Stimulated activated CD8-positive, alpha-beta memory T cell treated with anti-CD3 and anti-CD28 coated beads, Interleukin-7, amount 100 ng/mL, for 4 hours (primary cell): ENCODE measurements around the gene PATJ.
"Not testable (repeated sequence)": the region's sequence is repeated elsewhere in the genome, so short reads cannot be mapped to it uniquely, and the experiment has no call there.

Source experiments
- DNase-seq, 2 donors: peaks; one replicate each; pipeline ENCODE4 v3.0.0-alpha.2; 2020; ENCODE audit warnings: low read depth in 2 of 2

The PATJ gene, protein sequence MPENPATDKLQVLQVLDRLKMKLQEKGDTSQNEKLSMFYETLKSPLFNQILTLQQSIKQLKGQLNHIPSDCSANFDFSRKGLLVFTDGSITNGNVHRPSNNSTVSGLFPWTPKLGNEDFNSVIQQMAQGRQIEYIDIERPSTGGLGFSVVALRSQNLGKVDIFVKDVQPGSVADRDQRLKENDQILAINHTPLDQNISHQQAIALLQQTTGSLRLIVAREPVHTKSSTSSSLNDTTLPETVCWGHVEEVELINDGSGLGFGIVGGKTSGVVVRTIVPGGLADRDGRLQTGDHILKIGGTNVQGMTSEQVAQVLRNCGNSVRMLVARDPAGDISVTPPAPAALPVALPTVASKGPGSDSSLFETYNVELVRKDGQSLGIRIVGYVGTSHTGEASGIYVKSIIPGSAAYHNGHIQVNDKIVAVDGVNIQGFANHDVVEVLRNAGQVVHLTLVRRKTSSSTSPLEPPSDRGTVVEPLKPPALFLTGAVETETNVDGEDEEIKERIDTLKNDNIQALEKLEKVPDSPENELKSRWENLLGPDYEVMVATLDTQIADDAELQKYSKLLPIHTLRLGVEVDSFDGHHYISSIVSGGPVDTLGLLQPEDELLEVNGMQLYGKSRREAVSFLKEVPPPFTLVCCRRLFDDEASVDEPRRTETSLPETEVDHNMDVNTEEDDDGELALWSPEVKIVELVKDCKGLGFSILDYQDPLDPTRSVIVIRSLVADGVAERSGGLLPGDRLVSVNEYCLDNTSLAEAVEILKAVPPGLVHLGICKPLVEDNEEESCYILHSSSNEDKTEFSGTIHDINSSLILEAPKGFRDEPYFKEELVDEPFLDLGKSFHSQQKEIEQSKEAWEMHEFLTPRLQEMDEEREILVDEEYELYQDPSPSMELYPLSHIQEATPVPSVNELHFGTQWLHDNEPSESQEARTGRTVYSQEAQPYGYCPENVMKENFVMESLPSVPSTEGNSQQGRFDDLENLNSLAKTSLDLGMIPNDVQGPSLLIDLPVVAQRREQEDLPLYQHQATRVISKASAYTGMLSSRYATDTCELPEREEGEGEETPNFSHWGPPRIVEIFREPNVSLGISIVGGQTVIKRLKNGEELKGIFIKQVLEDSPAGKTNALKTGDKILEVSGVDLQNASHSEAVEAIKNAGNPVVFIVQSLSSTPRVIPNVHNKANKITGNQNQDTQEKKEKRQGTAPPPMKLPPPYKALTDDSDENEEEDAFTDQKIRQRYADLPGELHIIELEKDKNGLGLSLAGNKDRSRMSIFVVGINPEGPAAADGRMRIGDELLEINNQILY (N-terminal part only)

DNA sequence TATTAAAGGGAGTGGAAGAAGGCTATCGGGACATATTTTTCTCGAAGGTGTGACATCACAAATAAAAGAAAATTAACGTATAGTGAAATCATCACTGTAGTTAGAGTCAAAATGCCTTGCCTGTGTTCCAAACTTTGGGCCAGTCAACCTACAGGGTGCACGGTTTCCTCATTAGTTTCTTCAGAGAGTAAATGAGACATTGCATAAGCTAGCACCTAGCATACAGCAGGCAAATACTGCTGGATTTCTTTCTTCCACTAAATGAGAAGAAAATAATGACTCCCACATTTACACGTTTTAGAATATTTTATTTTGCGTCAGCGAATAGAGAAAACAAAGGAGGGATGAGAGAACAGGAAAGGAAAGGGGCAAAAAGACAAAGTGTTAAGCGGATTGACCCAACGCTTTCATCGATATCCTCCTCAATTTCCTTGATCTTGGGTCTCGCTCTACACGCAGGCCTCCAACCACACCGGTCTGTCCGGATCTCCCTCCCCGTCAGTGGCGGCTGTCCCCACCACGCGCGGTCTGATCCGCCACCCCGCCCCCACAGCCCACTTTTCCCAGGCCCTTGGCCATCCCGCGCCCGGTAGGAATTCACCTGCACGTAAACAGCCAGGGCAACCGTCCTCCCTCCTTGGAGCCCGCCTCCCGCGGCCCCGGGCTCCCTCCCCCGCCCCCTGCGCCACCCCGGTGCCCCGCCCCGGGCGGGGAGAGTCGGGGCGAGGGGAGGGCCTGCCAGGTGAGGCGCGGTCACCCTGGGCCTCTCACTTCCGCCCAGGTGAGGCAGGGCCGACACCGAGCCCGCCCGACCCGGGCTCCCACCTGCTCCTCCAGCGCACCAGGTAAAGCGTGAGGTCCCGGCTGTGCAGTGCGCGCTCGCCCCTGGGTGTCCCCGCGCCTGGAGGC lies at the start of gene PATJ:
PATJ (plus strand) TSS at position 770 of the 909 bp plus-strand sequence. CDS start 20,413 bp downstream, outside the sequence.
- peak; percentile 25 to 59 for DNase-seq

DNA sequence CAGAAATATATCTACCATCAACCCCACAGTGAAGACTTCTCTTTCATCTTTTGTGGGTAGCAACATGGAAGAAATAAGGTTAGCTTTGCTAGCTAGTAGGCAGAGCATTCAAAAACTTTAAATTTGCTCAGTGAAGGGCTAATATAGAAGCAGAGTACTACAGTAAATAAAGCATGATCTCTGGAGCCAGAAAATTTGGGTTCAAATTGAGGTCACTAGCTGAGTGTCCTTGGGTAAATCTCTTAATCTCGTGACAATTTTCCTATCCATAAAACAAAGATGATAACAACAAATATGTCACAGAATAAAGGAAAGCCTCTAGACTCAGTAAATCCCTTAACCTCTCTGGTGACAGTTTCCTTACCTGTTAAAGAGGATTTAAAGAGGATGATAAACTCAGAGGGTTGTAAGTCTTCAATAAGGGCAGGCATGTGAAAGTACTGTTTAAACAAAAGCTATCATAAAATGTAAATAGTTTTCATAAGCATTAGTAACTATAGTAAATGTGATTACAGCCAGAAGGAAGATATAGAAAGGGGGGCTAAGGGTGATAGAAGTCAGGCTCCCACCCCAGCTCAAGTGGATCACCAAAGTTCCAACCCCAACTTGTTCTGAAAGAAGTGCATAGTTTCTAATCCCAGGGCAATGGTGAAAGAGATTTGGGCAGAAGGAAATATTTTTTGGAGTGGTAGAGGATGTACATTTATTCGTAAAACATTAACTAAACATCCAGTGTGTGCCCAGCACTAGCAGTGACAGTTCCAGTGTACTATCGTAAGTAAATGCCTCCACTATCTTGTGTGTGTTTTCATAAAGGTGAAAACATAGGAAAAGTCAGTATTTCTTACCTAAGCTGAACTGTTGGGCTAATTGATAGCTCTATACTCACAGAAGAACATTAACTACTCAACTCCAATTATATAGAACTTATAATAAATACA lies 42.1 kb upstream of the PATJ start:
- DNase-seq = no peak

DNA sequence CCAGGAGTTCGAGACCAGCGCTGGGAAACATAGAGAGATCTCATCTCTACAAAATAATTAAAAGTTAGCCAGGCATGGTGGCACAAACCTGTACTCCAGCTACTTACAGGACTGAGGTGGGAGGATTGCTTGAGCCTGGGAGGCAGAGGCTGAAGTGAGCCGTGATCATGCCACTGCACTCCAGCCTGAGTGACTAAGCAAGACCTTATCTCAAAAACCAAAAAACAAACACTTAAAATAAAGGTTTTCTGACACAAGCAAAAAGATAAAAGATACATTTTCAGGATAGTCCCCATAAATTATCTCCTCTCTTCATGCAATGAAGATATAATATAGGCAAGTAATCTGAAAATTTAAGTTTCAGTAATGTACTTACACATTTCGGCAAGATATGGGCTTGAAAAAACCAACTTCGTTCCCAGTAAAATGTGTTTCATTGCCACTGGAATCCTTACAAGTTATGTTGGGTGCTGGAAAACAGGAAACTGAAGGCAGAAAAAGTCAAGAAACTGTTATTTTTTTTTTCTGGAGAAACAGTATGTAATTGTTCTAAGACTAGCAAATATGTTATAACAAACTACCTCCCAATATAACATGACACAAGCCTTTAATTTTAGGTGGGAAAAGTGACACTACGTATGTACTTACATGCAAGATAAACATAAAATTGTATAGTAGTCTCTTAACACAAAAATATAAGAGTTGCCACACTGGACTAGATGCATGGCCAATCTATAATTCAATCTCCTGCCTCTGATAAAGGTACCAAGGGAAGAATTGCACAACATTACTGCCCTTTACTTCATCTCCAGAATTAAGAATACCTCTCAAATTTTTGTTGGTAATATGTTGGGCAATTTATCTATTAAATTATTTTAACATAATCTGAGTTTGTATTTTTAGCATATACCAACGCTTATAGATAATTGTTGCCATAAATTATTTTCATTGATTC lies 33.0 kb upstream of the PATJ start:
- DNase-seq = no peak

DNA sequence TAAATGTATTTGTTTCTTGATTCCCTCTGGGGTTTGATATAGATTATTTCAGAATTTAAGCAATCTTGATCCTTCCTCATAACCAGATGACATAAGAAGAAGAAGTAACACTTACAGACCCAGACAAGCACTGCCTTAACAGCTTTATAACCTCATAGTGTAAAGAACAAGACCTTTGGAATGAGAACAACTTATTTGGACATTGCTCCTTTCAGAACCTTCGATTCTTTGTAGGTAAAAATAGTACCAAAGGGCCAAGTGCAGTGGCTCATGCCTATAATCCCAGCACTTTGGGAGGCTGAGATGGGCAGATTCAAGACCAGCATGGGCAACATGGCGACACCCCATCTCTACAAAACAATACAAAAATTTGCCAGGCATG lies 32.4 kb upstream of the PATJ start:
- DNase-seq = no peak

DNA sequence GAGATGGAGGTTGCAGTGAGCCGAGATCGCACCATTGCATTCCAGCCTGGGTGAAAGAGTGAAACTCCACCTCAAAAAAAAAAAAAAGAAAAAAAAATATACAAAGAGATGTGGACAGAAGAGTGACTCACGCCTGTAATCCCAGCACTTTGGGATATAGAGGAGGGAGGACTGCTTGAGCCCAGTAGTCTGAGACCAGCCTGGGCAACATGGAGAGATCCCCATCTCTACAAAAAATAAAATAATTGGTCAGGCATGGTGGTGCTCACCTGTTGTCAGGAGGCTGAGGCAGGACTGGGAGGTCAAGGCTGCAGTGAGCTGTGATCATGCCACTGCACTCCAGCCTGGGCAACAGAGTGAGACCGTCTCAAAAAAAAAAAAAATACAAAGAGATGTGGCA lies 31.0 kb upstream of the PATJ start:
- DNase-seq = not testable (repeated sequence)

DNA sequence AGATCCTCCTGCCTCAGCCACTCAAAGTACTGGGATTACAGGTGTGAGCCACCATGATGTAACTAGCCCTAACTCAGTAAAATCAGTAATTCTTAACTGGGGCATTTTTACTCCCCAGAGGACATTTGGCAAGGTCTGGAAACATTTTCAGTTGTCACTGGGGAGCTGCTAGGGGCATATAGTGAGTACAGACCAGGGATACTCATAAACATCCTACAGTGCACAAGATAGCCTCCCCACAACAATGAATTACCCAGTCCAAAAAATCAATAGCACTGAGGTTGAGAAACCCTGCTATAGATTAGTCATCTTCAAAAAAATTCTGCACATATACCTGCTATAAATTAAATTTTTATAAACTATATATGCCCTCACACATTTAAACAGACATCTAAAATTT lies 30.3 kb upstream of the PATJ start:
- no peak for DNase-seq

DNA sequence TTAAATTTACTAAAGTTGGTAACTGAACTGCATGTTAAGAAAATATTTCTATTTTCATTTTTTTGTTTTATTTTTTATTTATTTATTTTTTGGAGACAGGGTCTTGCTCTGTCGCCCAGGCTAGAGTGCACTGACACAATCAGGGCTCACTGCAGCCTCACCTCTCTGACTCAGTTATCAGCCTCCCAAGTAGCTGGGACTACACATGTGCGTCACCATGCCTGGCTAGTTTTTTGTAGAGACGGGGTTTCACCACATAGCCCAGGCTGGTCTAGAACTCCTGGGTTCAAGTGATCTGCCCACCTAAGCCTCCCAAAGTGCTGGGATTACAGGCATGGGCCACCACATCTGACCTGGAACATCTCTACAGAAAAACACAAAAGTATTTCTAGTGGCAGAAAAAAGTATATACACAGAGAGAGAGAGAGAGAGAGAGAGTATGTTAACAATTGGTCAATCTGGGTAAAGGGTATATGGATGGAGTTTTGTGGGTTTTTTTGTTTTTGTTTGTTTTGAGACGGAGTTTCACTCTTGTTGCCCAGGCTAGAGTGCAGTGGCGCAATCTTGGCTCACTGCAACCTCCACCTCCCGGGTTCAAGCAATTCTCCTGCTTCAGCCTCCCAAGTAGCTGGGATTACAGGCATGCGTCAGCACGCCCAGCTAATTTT lies 23.1 kb upstream of the PATJ start:
- DNase-seq = not testable (repeated sequence)

DNA sequence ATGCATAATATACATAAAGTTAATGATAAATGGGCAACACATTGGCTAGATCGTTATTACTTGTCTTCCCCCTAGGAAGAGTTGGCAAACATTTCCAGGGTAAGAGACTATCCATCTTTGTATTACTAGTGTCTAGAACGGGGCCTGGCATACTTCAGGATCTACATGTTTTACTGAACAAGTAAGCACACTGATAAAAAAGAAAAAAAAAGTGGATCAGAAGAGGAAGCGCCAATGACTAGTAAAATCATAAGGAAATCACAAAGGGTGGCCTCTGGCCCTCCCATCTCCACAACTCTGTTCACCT lies 17.8 kb upstream of the PATJ start:
- no peak for DNase-seq

DNA sequence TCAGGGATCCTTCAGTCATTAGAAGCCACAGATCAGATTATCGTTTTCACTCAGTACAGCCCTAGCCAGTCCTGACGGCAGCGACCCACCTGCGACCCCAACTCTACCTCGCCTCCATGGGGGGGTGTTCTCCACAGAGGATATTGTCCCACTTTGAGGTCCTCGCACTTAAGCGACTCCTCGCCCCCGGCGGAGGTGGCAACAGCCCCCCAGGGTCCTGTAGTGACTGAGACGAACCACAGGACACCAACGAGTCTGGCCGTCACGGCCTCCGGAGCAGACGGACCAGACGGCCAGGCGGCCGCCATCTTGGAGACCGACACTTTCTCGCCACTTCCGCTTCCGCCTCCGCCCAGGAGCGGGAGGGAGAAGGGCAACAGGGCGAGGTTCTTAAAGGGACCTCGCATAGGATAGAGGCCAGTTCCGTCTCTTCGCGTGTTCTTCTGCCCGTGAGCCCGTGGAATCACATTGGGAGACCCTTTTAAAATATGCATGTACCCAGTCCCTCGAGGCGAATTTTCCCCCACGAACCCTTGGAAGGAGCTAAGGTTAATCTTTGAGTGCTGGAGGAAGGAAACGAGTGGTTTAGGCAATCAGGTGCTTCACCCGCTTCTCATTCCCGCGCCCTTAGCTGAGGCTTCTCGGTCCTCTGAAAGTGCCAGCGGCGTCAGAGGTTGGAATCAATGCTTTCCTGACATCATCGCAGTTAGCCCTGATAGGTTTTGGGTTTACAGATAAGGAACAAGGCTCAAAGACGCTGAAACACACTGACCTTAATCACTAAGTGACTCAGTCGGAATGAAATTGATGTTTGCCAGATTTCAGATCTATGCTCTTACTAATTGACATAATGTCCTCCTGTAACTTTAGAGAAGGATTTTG lies 17.2 kb upstream of the PATJ start, which contains the start of gene TM2D1:
TM2D1 (minus strand) TSS at position 329 of the 882 bp plus-strand sequence; CDS start at position 308, 21 bp downstream.
- DNase-seq = peak; percentile 77 to 78

DNA sequence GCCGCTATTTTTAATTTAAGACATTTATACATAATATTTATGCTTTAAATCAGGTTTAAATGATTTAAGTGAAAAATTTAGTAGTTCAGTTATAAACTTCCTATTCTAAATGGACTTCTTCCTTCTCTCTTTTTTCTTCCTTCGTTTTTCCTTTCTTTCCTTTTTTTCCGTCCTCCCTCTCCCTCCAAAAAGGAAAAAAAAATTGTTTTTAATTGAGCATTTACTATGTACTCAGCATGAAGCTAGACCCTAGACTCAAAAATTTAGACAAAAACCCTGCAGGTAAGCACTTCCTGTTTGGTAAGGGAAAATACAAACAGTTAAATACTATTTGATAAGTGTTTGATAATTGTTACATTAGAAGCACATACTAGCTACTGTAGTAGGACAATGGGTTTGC lies 14.7 kb upstream of the PATJ start:
- no peak for DNase-seq

DNA sequence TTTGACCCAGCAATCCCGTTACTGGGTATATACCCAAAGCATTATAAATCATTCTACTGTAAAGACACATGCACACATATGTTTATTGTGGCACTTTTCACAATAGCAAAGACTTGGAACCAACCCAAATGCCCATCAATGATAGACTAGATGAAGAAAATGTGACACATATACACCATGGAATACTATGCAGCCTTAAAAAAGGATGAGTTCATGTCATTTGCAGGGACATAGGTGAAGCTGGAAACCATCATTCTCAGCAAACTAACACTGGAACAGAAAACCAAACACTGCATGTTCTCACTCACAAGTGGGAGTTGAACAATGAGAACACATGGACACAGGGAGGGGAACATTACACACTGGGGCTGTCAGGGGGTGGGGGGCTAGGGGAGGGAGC lies 11.6 kb upstream of the PATJ start:
- DNase-seq = not testable (repeated sequence)

DNA sequence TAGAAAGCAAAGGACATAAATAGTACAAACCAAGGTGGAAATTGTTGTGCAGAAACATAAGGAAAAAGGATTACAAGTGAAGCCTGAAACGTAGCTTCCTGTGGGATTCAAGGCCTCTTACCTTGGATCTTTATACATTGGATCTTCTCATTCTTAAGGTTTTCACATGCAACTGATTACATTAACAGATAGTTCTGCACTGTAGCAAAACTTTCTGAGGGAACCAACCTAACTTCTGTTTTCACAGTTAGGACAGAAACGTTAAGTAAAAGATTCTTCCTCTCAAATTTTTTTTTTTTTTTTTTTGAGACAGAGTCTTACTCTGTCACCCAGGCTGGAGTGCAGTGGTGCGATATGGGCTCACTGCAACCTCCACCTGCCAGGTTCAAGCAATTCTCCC lies 9.6 kb upstream of the PATJ start:
- no peak for DNase-seq

DNA sequence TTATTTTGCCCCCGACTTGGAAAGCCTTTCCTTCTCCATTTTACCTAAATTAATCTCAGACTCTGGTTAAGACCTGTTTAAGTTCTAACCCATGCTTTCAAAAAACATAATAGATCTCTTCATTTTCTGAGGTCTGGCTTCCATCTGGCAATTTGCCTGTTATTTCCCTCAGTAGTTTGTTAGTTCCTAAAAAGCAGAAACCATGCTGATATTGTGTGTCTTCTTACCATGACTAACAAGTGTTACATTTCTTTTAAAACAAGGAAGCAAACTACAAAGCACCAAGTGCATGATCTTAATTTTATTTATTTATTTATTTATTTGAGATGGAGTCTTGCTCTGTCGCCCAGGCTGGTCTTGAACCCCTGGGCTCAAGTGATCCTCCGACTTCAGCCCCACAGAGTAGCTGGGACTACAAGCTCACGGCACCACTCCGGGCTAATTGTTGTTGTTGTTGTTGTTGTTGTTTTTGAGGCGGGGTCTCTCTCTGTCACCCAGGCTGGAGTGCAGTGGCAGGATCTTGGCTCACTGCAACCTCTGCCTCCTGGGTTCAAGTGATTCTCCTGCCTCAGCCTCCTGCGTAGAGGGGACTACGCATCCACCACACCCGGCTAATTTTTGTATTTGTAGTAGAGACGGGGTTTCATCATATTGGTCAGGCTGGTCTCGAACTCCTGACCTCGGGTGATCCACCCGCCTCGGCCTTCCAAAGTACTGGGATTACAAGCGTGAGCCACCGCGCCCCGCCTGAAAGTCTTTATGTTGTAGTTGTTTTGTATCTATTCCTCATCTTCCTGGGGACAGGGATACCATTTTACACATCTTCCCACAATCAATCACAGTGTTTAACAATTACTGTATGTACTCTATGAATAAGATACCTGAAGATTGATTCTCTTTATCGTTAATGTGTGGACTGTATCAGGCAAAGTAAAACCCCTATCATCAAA lies 1.3 kb upstream of the PATJ start:
- DNase-seq = no peak

DNA sequence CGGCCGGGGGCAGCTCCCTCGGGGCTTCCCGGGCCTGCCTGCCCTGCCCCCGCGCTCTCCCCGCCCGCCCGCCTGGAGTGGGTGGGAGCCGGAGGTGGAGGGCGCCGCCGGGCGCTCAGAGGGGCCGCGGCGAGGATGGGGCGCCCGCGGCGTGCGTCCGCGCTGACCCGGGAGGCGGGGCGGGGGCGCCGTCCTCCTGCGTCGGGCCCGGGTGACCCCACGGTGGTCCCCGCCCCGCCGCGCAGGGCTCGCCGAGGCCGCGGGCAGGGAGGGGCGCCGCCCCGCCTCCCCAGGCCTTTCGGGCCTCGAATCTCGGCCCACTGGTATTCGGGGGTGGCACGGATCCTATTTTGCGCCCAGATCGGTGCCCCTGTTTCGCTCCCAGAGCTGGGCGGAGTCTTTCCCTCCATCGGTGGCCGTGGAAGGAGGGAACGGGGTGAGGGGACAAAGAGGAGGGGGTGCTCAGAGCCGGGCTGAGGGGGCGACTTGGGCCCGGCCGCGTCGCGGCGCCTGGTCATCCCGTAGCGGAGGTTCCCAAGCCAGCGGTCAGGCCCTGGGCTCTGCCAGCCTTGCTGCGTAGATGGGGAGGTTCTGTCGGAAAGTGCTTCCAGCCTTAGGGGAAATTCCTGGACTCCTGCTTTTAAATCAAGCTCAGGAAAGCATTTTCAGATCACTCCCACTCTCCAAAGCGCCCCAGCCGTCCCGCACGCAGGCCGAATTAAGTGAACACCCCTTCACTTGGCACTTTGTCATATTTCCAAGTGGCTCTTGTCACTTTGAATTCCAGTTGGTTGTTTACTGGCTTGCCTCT lies 545 bp downstream of the PATJ start:
- DNase-seq = peak; percentile 12 to 47

DNA sequence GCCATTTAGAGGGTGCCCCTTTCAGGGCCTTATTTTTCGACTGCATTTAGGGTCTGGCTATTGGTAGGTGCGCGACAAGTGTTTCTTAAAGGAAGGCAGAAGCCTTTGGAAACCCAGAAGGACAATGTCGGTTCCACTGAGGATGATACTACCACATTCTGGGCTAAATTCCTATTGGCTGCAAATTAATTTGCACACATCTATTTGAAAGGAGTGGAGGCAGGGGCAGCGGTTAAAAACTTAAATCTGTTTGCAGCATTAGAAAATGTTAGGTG lies 1.1 kb downstream of the PATJ start:
- no peak for DNase-seq
